ENCODE measurements around the gene OGT.

DNA sequence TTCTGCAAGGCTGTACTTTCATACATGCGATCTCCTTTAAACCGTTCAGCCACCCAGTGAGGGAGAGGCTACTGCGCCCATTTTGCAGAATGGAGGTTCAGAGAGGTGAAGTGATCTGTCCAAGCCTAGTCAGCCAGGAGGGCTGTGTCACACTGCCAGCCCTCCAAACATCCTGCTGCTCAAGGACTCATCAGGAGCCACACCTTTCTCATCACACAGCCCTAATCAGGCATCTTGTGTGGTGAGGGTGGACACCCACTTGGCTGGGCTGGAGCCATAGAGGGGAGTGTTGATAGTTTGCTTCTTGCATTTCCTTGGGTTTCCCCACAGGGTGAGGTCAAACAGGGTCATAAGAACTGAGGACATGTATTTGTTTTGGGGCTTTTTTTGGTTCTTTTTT is 90.8 kb downstream of the OGT start:
- TF ChIP-seq, protein P1, sequence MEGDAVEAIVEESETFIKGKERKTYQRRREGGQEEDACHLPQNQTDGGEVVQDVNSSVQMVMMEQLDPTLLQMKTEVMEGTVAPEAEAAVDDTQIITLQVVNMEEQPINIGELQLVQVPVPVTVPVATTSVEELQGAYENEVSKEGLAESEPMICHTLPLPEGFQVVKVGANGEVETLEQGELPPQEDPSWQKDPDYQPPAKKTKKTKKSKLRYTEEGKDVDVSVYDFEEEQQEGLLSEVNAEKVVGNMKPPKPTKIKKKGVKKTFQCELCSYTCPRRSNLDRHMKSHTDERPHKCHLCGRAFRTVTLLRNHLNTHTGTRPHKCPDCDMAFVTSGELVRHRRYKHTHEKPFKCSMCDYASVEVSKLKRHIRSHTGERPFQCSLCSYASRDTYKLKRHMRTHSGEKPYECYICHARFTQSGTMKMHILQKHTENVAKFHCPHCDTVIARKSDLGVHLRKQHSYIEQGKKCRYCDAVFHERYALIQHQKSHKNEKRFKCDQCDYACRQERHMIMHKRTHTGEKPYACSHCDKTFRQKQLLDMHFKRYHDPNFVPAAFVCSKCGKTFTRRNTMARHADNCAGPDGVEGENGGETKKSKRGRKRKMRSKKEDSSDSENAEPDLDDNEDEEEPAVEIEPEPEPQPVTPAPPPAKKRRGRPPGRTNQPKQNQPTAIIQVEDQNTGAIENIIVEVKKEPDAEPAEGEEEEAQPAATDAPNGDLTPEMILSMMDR (IDR thresholded peaks at IDR 0.05; ENCODE audit: low read depth, low read length): no peak
- no peak for TF ChIP-seq POLR2A (IDR thresholded peaks at IDR 0.05; ENCODE audit: extremely low read depth, insufficient read length)
- TF ChIP-seq, protein P2, sequence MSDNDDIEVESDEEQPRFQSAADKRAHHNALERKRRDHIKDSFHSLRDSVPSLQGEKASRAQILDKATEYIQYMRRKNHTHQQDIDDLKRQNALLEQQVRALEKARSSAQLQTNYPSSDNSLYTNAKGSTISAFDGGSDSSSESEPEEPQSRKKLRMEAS (IDR thresholded peaks at IDR 0.05; ENCODE audit: low read depth, low read length): no peak
- no peak for TF ChIP-seq MYC (IDR thresholded peaks at IDR 0.05; ENCODE audit: low read depth, low read length)
